GM18873 (cell line): ENCODE data around the gene SLC22A23.

ENCODE experiments used
- ATAC-seq: cut with Tn5 transposase; IDR thresholded peaks from one replicate; pipeline ENCODE4 v1.9.1; 2021; ENCODE audit warnings: mild to moderate bottlenecking, moderate library complexity, moderate number of reproducible peaks; ENCODE audit not compliant: unreplicated experiment, low FRiP score

Gene SLC22A23

GRCh38 chr6:3456898-3457709, at the start of gene SLC22A23:
Gene SLC22A23, minus strand, starts transcription at chr6:3457050. Its CDS starts 491 bp downstream, at chr6:3456559.
- ATAC-seq = no peak

GRCh38 chr6:3506200-3506599, 49.4 kb upstream of the SLC22A23 start:
- no peak for ATAC-seq

GRCh38 chr6:3504938-3505805, 48.3 kb upstream of the SLC22A23 start:
- no peak for ATAC-seq

GRCh38 chr6:3504354-3504753, 47.5 kb upstream of the SLC22A23 start:
- ATAC-seq = no peak

GRCh38 chr6:3501826-3502500, 45.1 kb upstream of the SLC22A23 start:
- ATAC-seq = no peak

- no peak for ATAC-seq
Observed at GRCh38 chr6:3500262-3501014, 43.6 kb upstream of the SLC22A23 start.

GRCh38 chr6:3499603-3500002, 42.8 kb upstream of the SLC22A23 start:
- ATAC-seq = no peak

- ATAC-seq = no peak
Observed at GRCh38 chr6:3496395-3496794, 39.5 kb upstream of the SLC22A23 start.

- ATAC-seq = no peak
Observed at GRCh38 chr6:3494391-3495100, 37.7 kb upstream of the SLC22A23 start.

GRCh38 chr6:3490625-3490980, 33.8 kb upstream of the SLC22A23 start:
- no peak for ATAC-seq

- ATAC-seq = no peak
Observed at GRCh38 chr6:3489961-3490624, 33.2 kb upstream of the SLC22A23 start.

GRCh38 chr6:3489027-3489757, 32.3 kb upstream of the SLC22A23 start:
- ATAC-seq = no peak

- ATAC-seq = no peak
Observed at GRCh38 chr6:3484946-3485345, 28.1 kb upstream of the SLC22A23 start.

GRCh38 chr6:3484192-3484591, 27.3 kb upstream of the SLC22A23 start:
- ATAC-seq = no peak

GRCh38 chr6:3483675-3484074, 26.8 kb upstream of the SLC22A23 start:
- no peak for ATAC-seq

- ATAC-seq = no peak
Observed at GRCh38 chr6:3482869-3483268, 26.0 kb upstream of the SLC22A23 start.

GRCh38 chr6:3481640-3482039, 24.8 kb upstream of the SLC22A23 start:
- ATAC-seq = no peak

GRCh38 chr6:3480009-3480408, 23.2 kb upstream of the SLC22A23 start:
- ATAC-seq = no peak

GRCh38 chr6:3473773-3474172, 16.9 kb upstream of the SLC22A23 start:
- ATAC-seq = no peak
